SK-N-SH (cell line): ENCODE data around the gene MED14. TPM values are rescaled to one million over a fixed set of nuclear protein-coding genes. Genes with fewer than 3 reads are reported as not detected.

Source experiments
- CTCF ChIA-PET: fragments of 300-600, 350-600 bp; formaldehyde crosslinking; extraction: SDS; loops from one replicate; lab custom pipeline; 2021; lab: Yijun Ruan, JAX
- POLR2A ChIA-PET: fragments of 350-600 bp; sonication (Branson Sonifier 250); formaldehyde crosslinking; extraction: SDS; loops from one replicate; lab custom pipeline; 2020; ENCODE audit warnings: antibody characterized with exemption, inconsistent platforms; lab: Yijun Ruan, JAX
- DNase-seq: peaks from one replicate; pipeline ENCODE4 v3.0.0; 2012
- H2AFZ ChIP-seq: fragments of 200-600 bp; sonication (generic); 2 replicates; pipeline ENCODE4 v1.8.1; 2016; ENCODE audit warnings: antibody characterized with exemption, mild to moderate bottlenecking, low read depth
- H3F3A ChIP-seq: fragments of 200-600 bp; sonication (generic); replicated peaks from 2 replicates; pipeline ENCODE3; 2016; ENCODE audit warnings: antibody characterized with exemption, mild to moderate bottlenecking; ENCODE audit not compliant: insufficient read depth
- H3K27ac ChIP-seq, 2 experiments: fragments of 200-500 bp in 1 of 2; fragments of 200-600 bp in 1 of 2; sonication (Bioruptor generic) in 1 of 2; sonication (generic), shearing (Covaris generic) in 1 of 2; 2 replicates each; pipeline versions ENCODE4 v1.5.1 to v1.6.1; 2014 to 2016; ENCODE audit warnings: low read depth in 2 of 2, inconsistent platforms in 1 of 2, low read length in 1 of 2, mild to moderate bottlenecking in 1 of 2, mixed read lengths in 1 of 2
- H3K27me3 ChIP-seq: fragments of 200-600 bp; sonication (generic), shearing (Covaris generic); 2 replicates; pipeline ENCODE4 v1.6.1; 2016; ENCODE audit warnings: mixed run types; ENCODE audit not compliant: insufficient read depth
- H3K36me3 ChIP-seq, 2 experiments: fragments of 200-500 bp in 1 of 2; fragments of 200-600 bp in 1 of 2; sonication (Bioruptor generic) in 1 of 2; sonication (generic) in 1 of 2; replicated peaks in 1 of 2; 2 replicates each; pipeline versions ENCODE3 to v1.5.1; 2014 to 2016; ENCODE audit warnings: low read length in 1 of 2, mild to moderate bottlenecking in 1 of 2; ENCODE audit not compliant: insufficient read depth in 2 of 2, control insufficient read depth in 1 of 2
- H3K4me1 ChIP-seq, 2 experiments: fragments of 200-500 bp in 1 of 2; fragments of 200-600 bp in 1 of 2; sonication (Bioruptor generic) in 1 of 2; sonication (generic), shearing (Covaris generic) in 1 of 2; 2 replicates each; pipeline versions ENCODE4 v1.5.1 to v1.6.1; 2014 to 2016; ENCODE audit warnings: low read depth in 1 of 2, low read length in 1 of 2, mixed run types in 1 of 2; ENCODE audit not compliant: insufficient read depth in 2 of 2, control insufficient read depth in 1 of 2
- H3K4me2 ChIP-seq: fragments of 200-600 bp; sonication (generic), shearing (Covaris generic); 2 replicates; pipeline ENCODE4 v1.6.1; 2017; ENCODE audit warnings: mixed run types
- H3K4me3 ChIP-seq, 2 experiments: fragments of 200-500 bp in 1 of 2; fragments of 200-600 bp in 1 of 2; sonication (Bioruptor generic) in 1 of 2; sonication (generic), shearing (Covaris generic) in 1 of 2; 2 replicates each; pipeline versions ENCODE4 v1.5.1 to v1.8.1; 2014 to 2016; ENCODE audit warnings: low read depth in 2 of 2, inconsistent platforms in 1 of 2, low read length in 1 of 2, mild to moderate bottlenecking in 1 of 2, mixed read lengths in 1 of 2, moderate library complexity in 1 of 2
- H3K79me2 ChIP-seq: fragments of 200-600 bp; sonication (generic); 2 replicates; pipeline ENCODE4 v1.8.1; 2017; ENCODE audit warnings: mild to moderate bottlenecking; ENCODE audit not compliant: insufficient read depth
- H3K9ac ChIP-seq: fragments of 200-600 bp; sonication (generic); 2 replicates; pipeline ENCODE4 v1.6.1; 2017; ENCODE audit warnings: mixed run types
- H3K9me2 ChIP-seq: fragments of 200-600 bp; sonication (generic); 2 replicates; pipeline ENCODE4 v1.6.1; 2017; ENCODE audit warnings: mixed run types
- H3K9me3 ChIP-seq: fragments of 200-600 bp; sonication (generic); 2 replicates; pipeline ENCODE4 v1.6.1; 2017; ENCODE audit warnings: mixed run types, mild to moderate bottlenecking, moderate library complexity
- H4K20me1 ChIP-seq: fragments of 200-600 bp; sonication (generic); 2 replicates; pipeline ENCODE4 v1.6.1; 2017; ENCODE audit warnings: mild to moderate bottlenecking, mixed run types; ENCODE audit not compliant: insufficient read depth
- CTCF ChIP-seq: fragments of 200-600 bp; sonication (generic); IDR thresholded peaks from 2 replicates; pipeline ENCODE4 v1.6.1; 2017; ENCODE audit warnings: antibody characterized with exemption, mild to moderate bottlenecking, moderate library complexity
- EZH2phosphoT487 ChIP-seq: fragments of 200-600 bp; sonication (generic); IDR thresholded peaks from 2 replicates; pipeline ENCODE4 v1.6.1; 2017; ENCODE audit warnings: low read depth, mixed run types, mild to moderate bottlenecking, antibody characterized with exemption, moderate library complexity, borderline replicate concordance
- FOSL2 ChIP-seq: IDR thresholded peaks from 2 replicates; pipeline ENCODE4 v1.4.0; 2012; ENCODE audit warnings: low read depth, mild to moderate bottlenecking, moderate library complexity, borderline replicate concordance
- FOXM1 ChIP-seq: IDR thresholded peaks from 2 replicates; pipeline ENCODE4 v1.4.0; 2012; ENCODE audit warnings: low read depth, mild to moderate bottlenecking
- MAX ChIP-seq: IDR thresholded peaks from 2 replicates; pipeline ENCODE4 v1.4.0; 2012; ENCODE audit warnings: low read depth
- NFIC ChIP-seq: IDR thresholded peaks from 2 replicates; pipeline ENCODE4 v1.4.0; 2012; ENCODE audit warnings: borderline replicate concordance
- PBX3 ChIP-seq: IDR thresholded peaks from 2 replicates; pipeline ENCODE4; 2012
- RFX5 ChIP-seq: IDR thresholded peaks from 2 replicates; pipeline ENCODE4 v1.6.1; 2012; ENCODE audit warnings: mild to moderate bottlenecking, improper control_type of control experiment, low read length
- RXRA ChIP-seq: IDR thresholded peaks from 2 replicates; pipeline ENCODE4 v1.4.0; 2012; ENCODE audit warnings: low read depth, mild to moderate bottlenecking, borderline replicate concordance
- SMC3 ChIP-seq: IDR thresholded peaks from 2 replicates; pipeline ENCODE4 v1.6.1; 2012; ENCODE audit warnings: low read depth, low read length, improper control_type of control experiment
- TCF12 ChIP-seq: IDR thresholded peaks from 2 replicates; pipeline ENCODE4 v1.4.0; 2012
- YY1 ChIP-seq: IDR thresholded peaks from 2 replicates; pipeline ENCODE4 v1.4.0; 2012; ENCODE audit warnings: low read depth, mild to moderate bottlenecking
- ZBTB33 ChIP-seq: IDR thresholded peaks from 2 replicates; pipeline ENCODE4 v1.4.0; 2012; ENCODE audit warnings: low read depth, borderline replicate concordance
- WGBS: methylation state at CpG from one replicate; pipeline ENCODE4 v1.1.6; 2017; ENCODE audit warnings: low lambda C conversion rate; 5-methylcytosine and 5-hydroxymethylcytosine counted together
- polyA plus RNA-seq, 3 experiments: library from polyadenylated mRNA; depleted of rRNA; stranded (reverse); fragments of >200 nt; gene quantifications; 2 replicates each; pipeline ENCODE4 v1.2.3, GENCODE V29; 2012

Gene MED14
- polyA plus RNA-seq, 1 of the 3 experiments (the other 2 are of a cell fraction), result 24.5 TPM

GRCh38 chrX:40727581-40728252 lies 7.6 kb downstream of the MED14 start:
- Histone ChIP-seq H3K36me3 (peaks cover 6 to 15% of the 10 kb centered on the region in 2 experiments), H3K4me2 (no peak overlapping the region), H2AFZ (no peak overlapping the region), H3K27ac (no peak overlapping the region), H3K9me2 (no peaks in the 10 kb centered on the region), H3K4me3 (no peak overlapping the region), H3K9ac (no peak overlapping the region), H3K27me3 (no peaks in the 10 kb centered on the region), H3K79me2 (peaks cover 78% of the 10 kb centered on the region), H3K9me3 (no peaks in the 10 kb centered on the region), H3F3A (no peaks in the 10 kb centered on the region), H3K4me1 (no peaks in the 10 kb centered on the region), H4K20me1 (peaks cover 16% of the 10 kb centered on the region)
- CTCF ChIA-PET, result interaction anchor here (1.3 kb wide), 1 partner anchor 9 kb away, joined by 5 read pairs; no protein-coding TSS in a partner anchor
- no peak for TF ChIP-seq FOSL2
- TF ChIP-seq RFX5, result no peak
- no peak for TF ChIP-seq MAX
- TF ChIP-seq FOXM1, result no peak
- TF ChIP-seq RXRA, result no peak
- TF ChIP-seq CTCF, result no peak
- TF ChIP-seq PBX3, result no peak
- no peak for TF ChIP-seq TCF12
- no peak for TF ChIP-seq SMC3
- no peak for TF ChIP-seq EZH2phosphoT487
- no peak for TF ChIP-seq NFIC
- no peak for TF ChIP-seq YY1
- no peak for DNase-seq
- 79% methylated on average over 6 of the region's 6 CpGs for WGBS
- POLR2A ChIA-PET, result no interaction called here

GRCh38 chrX:40727093-40727492 lies 8.2 kb downstream of the MED14 start:
- TF ChIP-seq ZBTB33, result no peak
- TF ChIP-seq, all 33 proteins: peak for 0
- POLR2A ChIA-PET, result no interaction called here

More at GRCh38 chrX:40727093-40727492, 8.2 kb downstream of the MED14 start:
- no peak overlapping the region for H3K4me2 ChIP-seq
- H3K9me2 ChIP-seq, result no peaks in the 10 kb centered on the region
- H3F3A ChIP-seq, result no peaks in the 10 kb centered on the region
- no peak overlapping the region for H2AFZ ChIP-seq
- peaks cover 13 to 15% of the 10 kb centered on the region in 2 experiments for H3K36me3 ChIP-seq
- H3K9me3 ChIP-seq, result no peaks in the 10 kb centered on the region
- H3K79me2 ChIP-seq, result peaks cover 78% of the 10 kb centered on the region
- no peak overlapping the region for H3K4me3 ChIP-seq
- no peak overlapping the region for H3K9ac ChIP-seq
- no peak overlapping the region for H3K27ac ChIP-seq
- H4K20me1 ChIP-seq, result peaks cover 11% of the 10 kb centered on the region
- CTCF ChIA-PET, result interaction anchor here (1.0 to 1.3 kb wide), 2 partner anchors 8 to 10 kb away, joined by 3 to 5 read pairs; partner anchors contain the start of gene MED14
- no peaks in the 10 kb centered on the region for H3K27me3 ChIP-seq
- no peaks in the 10 kb centered on the region for H3K4me1 ChIP-seq
- no peak for DNase-seq
